Stimulated activated CD4-positive, alpha-beta T cell treated with anti-CD3 and anti-CD28 coated beads, Interleukin-4, amount 100 ng/mL, for 48 hours (primary cell): Measurements from ENCODE around the gene PTPN11.
"Not testable (repeated sequence)": the region's sequence is repeated elsewhere in the genome, so short reads cannot be mapped to it uniquely, and the experiment has no call there.

Experiments used
- DNase-seq, 2 donors: peaks; one replicate each; pipeline ENCODE4 v3.0.0-alpha.2; 2020; ENCODE audit warnings: low read depth in 2 of 2

Gene PTPN11

GRCh38 chr12:112514926-112515642, 96.3 kb downstream of the PTPN11 start:
- no peak for DNase-seq

GRCh38 chr12:112515868-112516267, 97.1 kb downstream of the PTPN11 start:
- no peak for DNase-seq

GRCh38 chr12:112517730-112518364, 99.1 kb downstream of the PTPN11 start:
- DNase-seq: no peak

- DNase-seq: no peak
Observed at GRCh38 chr12:112518365-112518735, 99.6 kb downstream of the PTPN11 start.

GRCh38 chr12:112519841-112520340, 101.1 kb downstream of the PTPN11 start:
- not testable (repeated sequence) for DNase-seq

GRCh38 chr12:112523856-112524255, 105.1 kb downstream of the PTPN11 start:
- no peak for DNase-seq

- no peak for DNase-seq
Observed at GRCh38 chr12:112524269-112524668, 105.5 kb downstream of the PTPN11 start.

- DNase-seq: no peak
Observed at GRCh38 chr12:112524676-112525425, 106.1 kb downstream of the PTPN11 start.

GRCh38 chr12:112525426-112525809, 106.7 kb downstream of the PTPN11 start:
- no peak for DNase-seq

GRCh38 chr12:112527082-112527481, 108.3 kb downstream of the PTPN11 start:
- DNase-seq: no peak

- DNase-seq: no peak
Observed at GRCh38 chr12:112527501-112527900, 108.8 kb downstream of the PTPN11 start.

- DNase-seq: no peak
Observed at GRCh38 chr12:112528521-112528920, 109.8 kb downstream of the PTPN11 start.

- DNase-seq: no peak
Observed at GRCh38 chr12:112530941-112531340, 112.2 kb downstream of the PTPN11 start.

- no peak for DNase-seq
Observed at GRCh38 chr12:112532106-112532505, 113.4 kb downstream of the PTPN11 start.

GRCh38 chr12:112533528-112533927, 114.8 kb downstream of the PTPN11 start:
- no peak for DNase-seq

GRCh38 chr12:112535017-112535416, 116.3 kb downstream of the PTPN11 start:
- no peak for DNase-seq

- DNase-seq: no peak
Observed at GRCh38 chr12:112535637-112536366, 117.1 kb downstream of the PTPN11 start.

- DNase-seq: no peak
Observed at GRCh38 chr12:112536367-112536730, 117.6 kb downstream of the PTPN11 start.

- no peak for DNase-seq
Observed at GRCh38 chr12:112537710-112538396, 119.1 kb downstream of the PTPN11 start.

GRCh38 chr12:112538740-112539139, 120.0 kb downstream of the PTPN11 start:
- no peak for DNase-seq

GRCh38 chr12:112539221-112539620, 120.5 kb downstream of the PTPN11 start:
- no peak for DNase-seq
